C4-2B (cell line): Measurements from ENCODE around the gene DDX18.
A peak's percentile ranks its signal among the peaks of the same experiment; 100 is the strongest.

Experiments
- H3K27ac ChIP-seq: fragments of 450-650 bp; 2 replicates; pipeline ENCODE4 v1.5.1; 2017
- ZFX ChIP-seq: fragments of 450-650 bp; IDR thresholded peaks from 2 replicates; pipeline ENCODE4 v1.6.1; 2017
- TF ChIP-seq, protein P1 (sequence below): fragments of 450-650 bp; conservative IDR thresholded peaks from 2 replicates; pipeline ENCODE4 v1.5.1; 2017; ENCODE audit warnings: mild to moderate bottlenecking

The DDX18 gene

DNA sequence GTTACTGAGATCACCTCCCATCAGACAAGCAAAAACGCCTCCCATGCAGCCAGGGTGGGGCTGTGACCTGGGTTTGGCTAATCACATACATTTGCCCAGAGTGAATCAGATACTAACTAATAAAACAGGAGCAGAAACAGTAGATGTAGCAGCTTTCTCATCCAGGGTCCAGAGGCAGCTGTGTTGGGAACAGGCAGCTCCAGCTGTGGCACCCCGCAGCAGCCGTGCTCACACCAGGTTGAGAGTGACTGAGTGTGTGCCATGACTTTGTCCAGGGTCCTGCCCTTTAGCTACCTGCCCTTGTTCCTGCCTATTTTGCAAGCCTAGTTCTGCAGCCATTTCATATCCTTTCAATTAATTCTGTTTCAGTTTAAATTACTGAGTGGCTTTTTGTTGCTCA is 20.5 kb downstream of the DDX18 start:
- no peak overlapping the region for H3K27ac ChIP-seq
- TF ChIP-seq, protein P1, sequence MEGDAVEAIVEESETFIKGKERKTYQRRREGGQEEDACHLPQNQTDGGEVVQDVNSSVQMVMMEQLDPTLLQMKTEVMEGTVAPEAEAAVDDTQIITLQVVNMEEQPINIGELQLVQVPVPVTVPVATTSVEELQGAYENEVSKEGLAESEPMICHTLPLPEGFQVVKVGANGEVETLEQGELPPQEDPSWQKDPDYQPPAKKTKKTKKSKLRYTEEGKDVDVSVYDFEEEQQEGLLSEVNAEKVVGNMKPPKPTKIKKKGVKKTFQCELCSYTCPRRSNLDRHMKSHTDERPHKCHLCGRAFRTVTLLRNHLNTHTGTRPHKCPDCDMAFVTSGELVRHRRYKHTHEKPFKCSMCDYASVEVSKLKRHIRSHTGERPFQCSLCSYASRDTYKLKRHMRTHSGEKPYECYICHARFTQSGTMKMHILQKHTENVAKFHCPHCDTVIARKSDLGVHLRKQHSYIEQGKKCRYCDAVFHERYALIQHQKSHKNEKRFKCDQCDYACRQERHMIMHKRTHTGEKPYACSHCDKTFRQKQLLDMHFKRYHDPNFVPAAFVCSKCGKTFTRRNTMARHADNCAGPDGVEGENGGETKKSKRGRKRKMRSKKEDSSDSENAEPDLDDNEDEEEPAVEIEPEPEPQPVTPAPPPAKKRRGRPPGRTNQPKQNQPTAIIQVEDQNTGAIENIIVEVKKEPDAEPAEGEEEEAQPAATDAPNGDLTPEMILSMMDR: no peak
- TF ChIP-seq ZFX: no peak

DNA sequence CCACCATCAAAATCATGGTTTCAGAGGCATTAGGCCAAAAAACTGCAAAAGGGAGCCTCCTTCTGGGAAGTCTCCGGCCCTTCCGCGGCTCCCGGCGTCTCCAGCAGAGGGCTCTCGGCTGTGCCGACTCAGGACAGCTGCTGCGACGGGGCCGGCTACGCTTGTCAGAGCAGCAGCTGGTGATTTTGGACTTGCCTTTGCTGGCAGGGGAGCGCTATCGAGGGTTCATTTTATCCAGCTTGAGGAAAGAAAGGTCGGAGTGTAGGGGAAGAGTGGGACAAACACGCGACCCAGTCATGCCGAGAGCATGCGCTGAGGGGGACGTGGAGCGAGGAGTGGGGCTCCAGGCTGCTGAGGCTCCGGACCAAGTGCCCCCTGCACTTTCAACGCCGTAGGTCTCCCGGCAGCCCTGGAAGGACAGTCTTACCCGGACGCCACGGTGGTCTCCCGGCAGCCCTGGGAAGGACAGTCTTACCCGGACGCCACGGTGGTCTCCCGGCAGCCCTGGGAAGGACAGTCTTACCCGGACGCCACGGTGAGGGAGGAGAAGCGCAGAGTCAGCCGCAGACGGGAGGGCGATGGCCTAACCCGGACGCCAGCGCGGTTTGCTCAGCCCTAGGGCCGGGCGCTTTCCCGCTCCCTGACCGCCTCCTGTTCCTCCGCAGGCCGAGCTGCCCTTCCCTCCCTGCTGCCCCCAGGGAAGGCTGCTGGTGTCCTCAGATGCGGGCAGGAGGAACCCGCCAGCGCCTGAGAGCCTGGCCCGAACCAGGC is 21.7 kb downstream of the DDX18 start:
- no peak for TF ChIP-seq ZFX
- TF ChIP-seq, protein P1: peak; percentile 63
- no peak overlapping the region for H3K27ac ChIP-seq

DNA sequence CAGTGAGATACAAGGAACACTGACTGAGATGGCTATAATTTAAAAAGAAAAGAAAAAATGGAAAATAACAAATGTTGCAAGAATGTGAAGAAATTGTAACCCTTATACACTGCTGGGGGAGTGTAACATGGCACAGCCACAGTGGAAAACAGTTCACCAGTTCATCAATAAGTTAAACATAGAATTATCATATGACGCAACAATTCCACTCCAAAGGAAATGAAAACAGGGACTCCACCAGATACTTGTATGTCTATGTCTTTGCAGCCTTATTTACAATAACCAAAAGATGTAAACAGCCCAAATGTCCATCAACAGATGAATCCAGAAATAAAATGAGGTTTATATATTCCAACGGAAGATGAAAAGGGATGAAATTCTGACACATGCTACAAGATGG is 30.8 kb downstream of the DDX18 start:
- TF ChIP-seq ZFX: no peak
- TF ChIP-seq, protein P1: no peak
- H3K27ac ChIP-seq: no peak overlapping the region

DNA sequence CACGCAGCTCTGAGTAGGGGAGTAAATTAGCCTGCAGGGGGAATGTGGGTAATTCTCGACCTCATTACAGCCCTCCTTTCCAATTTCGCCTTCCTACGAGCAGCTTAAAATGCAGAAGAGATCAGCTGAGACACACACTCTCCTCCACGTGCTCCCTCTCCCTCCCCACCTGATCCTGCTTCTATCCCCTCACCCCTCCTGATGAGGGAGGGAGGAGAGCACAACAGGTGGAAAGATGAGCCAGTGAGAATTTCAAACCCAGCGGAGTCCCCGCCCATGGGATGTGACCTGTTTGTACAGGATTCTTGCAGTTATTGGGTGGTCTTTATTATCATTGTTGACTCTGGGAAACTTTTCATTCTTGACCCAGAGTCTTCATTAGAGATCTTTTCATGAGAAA is 35.5 kb downstream of the DDX18 start:
- no peak for TF ChIP-seq ZFX
- TF ChIP-seq, protein P1: no peak
- no peak overlapping the region for H3K27ac ChIP-seq

DNA sequence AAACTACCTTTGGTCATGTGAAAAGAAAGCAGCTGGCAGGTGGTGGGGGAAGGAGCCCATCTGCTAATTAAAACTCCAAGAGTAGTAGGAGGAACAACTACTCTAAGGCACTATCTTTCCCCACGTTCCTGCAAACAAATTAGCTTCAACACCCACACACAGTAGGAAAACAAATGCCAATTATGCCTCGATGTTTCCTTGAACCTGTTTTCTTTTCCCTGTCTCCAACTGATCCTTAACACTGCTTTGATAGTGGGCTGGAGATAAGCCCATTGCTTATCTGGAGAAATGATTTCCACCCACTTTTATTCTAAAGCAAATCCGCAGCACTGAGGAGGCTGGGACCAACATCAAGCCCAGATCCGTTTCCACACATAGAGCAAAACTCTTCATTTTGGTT is 36.0 kb downstream of the DDX18 start:
- TF ChIP-seq, protein P1: no peak
- no peak for TF ChIP-seq ZFX
- no peak overlapping the region for H3K27ac ChIP-seq

DNA sequence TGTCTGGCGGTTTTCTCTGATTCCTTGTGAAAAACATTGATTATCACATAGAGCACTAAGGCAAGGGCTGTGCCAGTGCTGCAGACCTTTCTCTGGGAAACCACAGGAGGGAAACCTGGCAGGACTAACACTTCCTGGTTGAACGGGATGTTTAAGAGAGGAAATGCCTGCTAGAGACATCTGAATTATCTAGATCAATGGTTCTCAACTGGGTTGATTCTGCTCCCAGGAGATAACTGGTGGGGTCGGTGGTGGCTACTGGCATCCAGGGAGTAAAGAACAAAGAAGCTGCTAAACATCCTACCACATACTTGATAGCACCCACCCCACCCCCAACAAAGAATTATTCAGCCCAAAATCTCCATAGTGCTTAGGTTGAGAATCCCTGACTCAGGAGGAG is 37.5 kb downstream of the DDX18 start:
- no peak for TF ChIP-seq ZFX
- TF ChIP-seq, protein P1: no peak
- H3K27ac ChIP-seq: no peak overlapping the region

DNA sequence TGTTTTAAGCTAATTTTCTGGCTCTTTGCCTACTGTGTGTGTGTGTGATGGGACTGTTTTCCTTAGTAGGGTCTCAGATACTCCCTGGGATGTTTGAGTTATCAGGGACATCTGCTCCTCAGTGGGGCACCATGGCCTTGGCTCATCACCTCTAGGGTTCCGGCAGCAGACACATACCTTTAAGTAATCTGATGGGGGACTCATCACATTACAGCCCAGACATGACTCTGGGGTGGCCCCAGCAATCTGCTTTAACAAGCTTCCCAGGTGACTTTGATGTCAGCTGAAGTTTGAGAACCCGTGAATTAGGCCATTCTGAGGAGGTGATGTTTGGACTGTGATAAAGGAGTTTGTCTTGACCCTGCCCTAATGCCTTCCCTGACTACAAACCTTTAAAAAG is 38.8 kb downstream of the DDX18 start:
- no peak for TF ChIP-seq ZFX
- H3K27ac ChIP-seq: no peak overlapping the region

DNA sequence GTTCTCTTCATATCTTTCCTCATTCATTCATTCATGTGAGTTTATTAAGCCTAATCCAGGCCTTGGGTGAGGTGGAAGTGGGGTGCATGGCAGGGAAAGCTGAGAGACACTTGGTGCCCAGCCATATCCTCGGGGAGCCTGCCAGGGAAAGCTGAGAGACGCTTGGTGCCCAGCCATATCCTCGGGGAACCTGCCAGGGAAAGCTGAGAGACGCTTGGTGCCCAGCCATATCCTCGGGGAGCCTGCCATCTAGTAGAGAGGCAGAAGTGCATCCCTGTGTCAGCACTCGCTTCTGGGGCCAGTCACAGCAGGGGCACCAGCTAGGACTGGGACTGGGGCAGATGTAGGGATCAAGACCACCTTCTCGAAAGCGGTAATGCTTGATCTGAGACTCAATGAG is 39.4 kb downstream of the DDX18 start:
- TF ChIP-seq ZFX: no peak
- TF ChIP-seq, protein P1: no peak
- no peak overlapping the region for H3K27ac ChIP-seq
